Measurements from ENCODE around the gene RIN2.

- no peak for TF ChIP-seq CTCF (IDR thresholded peaks at IDR 0.05; ENCODE audit: low read length)
- no peak for TF ChIP-seq EZH2 (IDR thresholded peaks at IDR 0.05; ENCODE audit: borderline replicate concordance, low read length)
Measured at GRCh38 chr20:19765266-19765665, 7.2 kb downstream of the RIN2 start.

All from OCI-LY1 (cell line).